ENCODE results near the gene FZR1.

The FZR1 gene

DNA sequence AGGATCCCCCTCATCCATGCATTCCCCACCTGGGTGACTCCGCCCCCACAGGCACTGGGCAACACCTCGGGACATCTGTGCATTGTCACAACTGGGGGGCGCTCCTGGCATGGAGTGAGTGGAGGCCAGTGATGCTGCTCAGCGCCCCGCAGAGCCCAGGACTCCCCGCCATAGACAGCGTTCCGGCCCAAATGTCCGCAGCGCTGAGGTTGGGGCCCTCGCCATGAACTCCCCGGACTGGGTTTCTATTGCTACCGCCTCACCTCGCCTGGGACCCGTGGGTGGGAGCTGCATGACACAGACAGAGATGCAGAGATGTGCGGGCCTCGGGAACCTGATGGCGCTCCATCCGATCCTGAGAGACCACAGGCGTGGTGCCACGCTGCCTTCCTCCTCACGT lies 4.6 kb downstream of the FZR1 start:
- WGBS, 2 donors (ENCODE audit: extremely low coverage in 2 of 2, insufficient read length in 2 of 2, insufficient replicate concordance in 1 of 2), result no CpG with 5 or more reads among the region's 22 CpGs
- peaks cover 23 to 74% of the 10 kb centered on the region in 2 donors for H3K36me3 ChIP-seq (replicated peaks in 1 of 2; ENCODE audit: control insufficient read depth in 2 of 2, insufficient read depth in 2 of 2, low read length in 2 of 2)

DNA sequence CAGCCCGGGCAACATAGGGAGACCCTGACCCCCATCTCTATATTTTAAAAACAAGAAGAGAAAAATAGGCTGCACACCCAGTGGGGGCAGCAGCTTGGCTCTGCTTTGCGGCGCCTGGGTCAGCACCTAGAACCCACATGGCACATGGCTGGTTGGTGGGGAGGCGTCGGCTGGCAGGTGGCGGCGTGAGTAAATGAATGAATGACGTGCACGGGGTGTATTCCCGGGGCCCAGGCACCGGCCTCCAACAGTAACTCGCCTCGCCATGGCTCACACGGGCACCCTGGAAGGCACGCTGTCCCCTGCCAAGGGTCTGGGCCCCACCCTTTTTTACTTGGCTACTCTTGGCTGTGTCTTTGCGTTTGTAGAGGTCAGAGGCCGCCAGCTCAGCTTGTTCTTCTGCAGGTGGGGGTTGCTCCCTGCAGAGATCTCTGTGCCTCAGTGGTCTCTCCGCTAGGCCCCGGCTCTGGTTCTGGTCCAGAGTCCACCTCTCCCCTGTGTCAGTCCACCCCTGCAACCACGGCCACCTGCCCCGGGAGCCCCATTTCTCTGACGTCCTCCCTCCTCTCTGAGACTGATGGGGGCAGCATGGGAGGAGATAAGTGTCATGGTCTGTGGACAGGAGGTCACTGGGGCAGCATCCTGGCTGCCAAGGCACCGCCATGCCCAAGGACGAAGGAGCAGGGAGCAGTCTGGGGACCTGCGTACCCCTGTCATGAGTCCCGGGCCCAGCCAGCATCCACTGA lies 5.6 kb downstream of the FZR1 start:
- Histone ChIP-seq H3K36me3 (replicated peaks in 1 of 2; ENCODE audit: control insufficient read depth in 2 of 2, insufficient read depth in 2 of 2, low read length in 2 of 2) (peaks cover 23 to 82% of the 10 kb centered on the region in 2 donors), H2AK5ac (ENCODE audit: low read depth, low read length) (no peak overlapping the region), H2BK5ac (ENCODE audit: low read length) (peak overlapping the region; percentile 4), H3K4me3 (ENCODE audit: low read length in 2 of 2) (no peak overlapping the region), H3K23ac (ENCODE audit: low read depth, low read length, poor library complexity) (no peak overlapping the region), H2BK15ac (ENCODE audit: low read length) (no peak overlapping the region), H3K27me3 (ENCODE audit: control insufficient read depth in 3 of 3, insufficient read depth in 3 of 3, low read depth in 1 of 3, low read length in 3 of 3) (no peaks in the 10 kb centered on the region), H3K14ac (ENCODE audit: low read length) (no peak overlapping the region), H2BK12ac (ENCODE audit: low read length) (no peak overlapping the region), H3K4ac (ENCODE audit: low read length) (no peak overlapping the region), H3K4me1 (ENCODE audit: control insufficient read depth in 2 of 2, insufficient read depth in 1 of 2, low read depth in 1 of 2, low read length in 2 of 2) (peaks cover 4 to 7% of the 10 kb centered on the region in 2 donors), H3K18ac (ENCODE audit: low read length) (no peak overlapping the region), H4K8ac (ENCODE audit: low read depth, low read length) (no peak overlapping the region), H2BK120ac (ENCODE audit: low read depth, low read length) (no peak overlapping the region), H3K9me3 (replicated peaks in 1 of 2; ENCODE audit: control insufficient read depth in 2 of 2, insufficient read depth in 1 of 2, low read depth in 1 of 2, low read length in 2 of 2) (no peaks in the 10 kb centered on the region), H2AFZ (ENCODE audit: low read length) (no peak overlapping the region), H3K27ac (replicated peaks; ENCODE audit: low read length) (no peak overlapping the region), H4K91ac (ENCODE audit: low read depth, low read length, poor library complexity) (no peak overlapping the region), H3K9ac (ENCODE audit: low read depth, low read length, poor library complexity) (no peak overlapping the region), H3K79me1 (ENCODE audit: low read depth, low read length) (peaks cover 69% of the 10 kb centered on the region), H3K4me2 (ENCODE audit: insufficient read depth, low read length, poor library complexity, severe bottlenecking) (no peak overlapping the region)
- WGBS, 2 donors (ENCODE audit: extremely low coverage in 2 of 2, insufficient read length in 2 of 2, insufficient replicate concordance in 1 of 2), result no CpG with 5 or more reads among the region's 26 CpGs
- DNase-seq (ENCODE audit: low spot score), result no peak

More for the DNA sequence above, 4.6 kb downstream of the FZR1 start:
- H2AFZ ChIP-seq (ENCODE audit: low read length), result no peak overlapping the region
- H3K23ac ChIP-seq (ENCODE audit: low read depth, low read length, poor library complexity), result no peak overlapping the region
- H3K27ac ChIP-seq (replicated peaks; ENCODE audit: low read length), result no peak overlapping the region
- H3K27me3 ChIP-seq (ENCODE audit: control insufficient read depth in 3 of 3, insufficient read depth in 3 of 3, low read depth in 1 of 3, low read length in 3 of 3), result no peaks in the 10 kb centered on the region
- H2BK5ac ChIP-seq (ENCODE audit: low read length), result no peak overlapping the region
- no peak overlapping the region for H4K8ac ChIP-seq (ENCODE audit: low read depth, low read length)
- peak overlapping the region; percentile 56 for H3K14ac ChIP-seq (ENCODE audit: low read length)
- no peak overlapping the region for H3K9ac ChIP-seq (ENCODE audit: low read depth, low read length, poor library complexity)
- no peak overlapping the region for H2BK12ac ChIP-seq (ENCODE audit: low read length)
- H3K9me3 ChIP-seq (replicated peaks in 1 of 2; ENCODE audit: control insufficient read depth in 2 of 2, insufficient read depth in 1 of 2, low read depth in 1 of 2, low read length in 2 of 2), result no peaks in the 10 kb centered on the region
- no peak overlapping the region for H4K91ac ChIP-seq (ENCODE audit: low read depth, low read length, poor library complexity)
- no peak overlapping the region for H3K18ac ChIP-seq (ENCODE audit: low read length)
- H2BK15ac ChIP-seq (ENCODE audit: low read length), result no peak overlapping the region
- H3K4me2 ChIP-seq (ENCODE audit: insufficient read depth, low read length, poor library complexity, severe bottlenecking), result no peak overlapping the region
- no peak overlapping the region for H2BK120ac ChIP-seq (ENCODE audit: low read depth, low read length)
- peaks cover 64% of the 10 kb centered on the region for H3K79me1 ChIP-seq (ENCODE audit: low read depth, low read length)
- no peak for DNase-seq (ENCODE audit: low spot score)
- H2AK5ac ChIP-seq (ENCODE audit: low read depth, low read length), result no peak overlapping the region
- no peak overlapping the region for H3K4ac ChIP-seq (ENCODE audit: low read length)
- H3K4me1 ChIP-seq (ENCODE audit: control insufficient read depth in 2 of 2, insufficient read depth in 1 of 2, low read depth in 1 of 2, low read length in 2 of 2), result peaks cover 5 to 7% of the 10 kb centered on the region in 2 donors
- no peak overlapping the region for H3K4me3 ChIP-seq (ENCODE audit: low read length in 2 of 2)

DNA sequence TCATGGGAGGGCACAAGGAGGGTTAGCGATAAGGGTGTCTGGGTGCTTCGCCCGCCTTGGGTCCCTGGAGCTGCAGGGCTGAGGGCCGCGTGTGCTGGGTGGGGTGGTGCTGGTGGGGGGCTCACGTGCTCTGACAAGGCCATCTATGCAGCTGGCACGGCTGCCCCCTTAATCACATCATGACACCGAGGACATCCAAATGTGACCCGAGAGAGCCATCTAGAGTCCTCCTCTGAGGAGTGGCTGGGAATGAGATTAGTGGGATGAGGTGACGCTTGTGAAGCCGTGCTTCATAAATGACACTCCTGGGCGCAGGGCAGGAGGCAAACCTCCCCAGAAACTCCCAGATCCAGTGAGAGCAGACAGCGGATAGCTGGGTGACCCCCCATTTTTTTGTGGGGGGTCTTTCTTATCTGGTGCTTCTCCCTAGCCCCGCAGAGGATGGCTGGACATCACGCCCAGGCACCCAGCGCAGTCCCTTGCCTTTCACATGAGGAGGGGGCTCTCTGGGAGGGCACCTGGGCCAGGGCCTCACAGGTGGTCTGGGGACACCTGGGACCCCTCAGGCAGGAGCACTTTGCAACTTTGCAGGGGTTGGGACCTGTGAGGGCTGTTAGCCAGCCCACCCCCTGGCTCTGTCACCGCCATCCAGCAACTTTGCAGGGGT lies 6.6 kb downstream of the FZR1 start:
- no peak overlapping the region for H3K14ac ChIP-seq (ENCODE audit: low read length)
- H3K4me1 ChIP-seq (ENCODE audit: control insufficient read depth in 2 of 2, insufficient read depth in 1 of 2, low read depth in 1 of 2, low read length in 2 of 2), result peaks cover under 1% of the 10 kb centered on the region in 2 donors
- H2BK15ac ChIP-seq (ENCODE audit: low read length), result no peak overlapping the region
- no peak overlapping the region for H3K4me3 ChIP-seq (ENCODE audit: low read length in 2 of 2)
- peaks cover 23 to 82% of the 10 kb centered on the region in 2 donors for H3K36me3 ChIP-seq (replicated peaks in 1 of 2; ENCODE audit: control insufficient read depth in 2 of 2, insufficient read depth in 2 of 2, low read length in 2 of 2)
- H3K9me3 ChIP-seq (replicated peaks in 1 of 2; ENCODE audit: control insufficient read depth in 2 of 2, insufficient read depth in 1 of 2, low read depth in 1 of 2, low read length in 2 of 2), result no peaks in the 10 kb centered on the region
- H4K8ac ChIP-seq (ENCODE audit: low read depth, low read length), result no peak overlapping the region
- H3K27ac ChIP-seq (replicated peaks; ENCODE audit: low read length), result no peak overlapping the region
- H3K23ac ChIP-seq (ENCODE audit: low read depth, low read length, poor library complexity), result no peak overlapping the region
- H3K18ac ChIP-seq (ENCODE audit: low read length), result peak overlapping the region; percentile 38
- no peak overlapping the region for H2BK120ac ChIP-seq (ENCODE audit: low read depth, low read length)
- no peak overlapping the region for H3K9ac ChIP-seq (ENCODE audit: low read depth, low read length, poor library complexity)
- H4K91ac ChIP-seq (ENCODE audit: low read depth, low read length, poor library complexity), result no peak overlapping the region
- H3K79me1 ChIP-seq (ENCODE audit: low read depth, low read length), result peaks cover 65% of the 10 kb centered on the region
- H2AK5ac ChIP-seq (ENCODE audit: low read depth, low read length), result no peak overlapping the region
- no peak overlapping the region for H2BK12ac ChIP-seq (ENCODE audit: low read length)
- H3K27me3 ChIP-seq (ENCODE audit: control insufficient read depth in 3 of 3, insufficient read depth in 3 of 3, low read depth in 1 of 3, low read length in 3 of 3), result no peaks in the 10 kb centered on the region
- WGBS, 2 donors (ENCODE audit: extremely low coverage in 2 of 2, insufficient read length in 2 of 2, insufficient replicate concordance in 1 of 2), result no CpG with 5 or more reads among the region's 17 CpGs
- no peak for DNase-seq (ENCODE audit: low spot score)
- no peak overlapping the region for H3K4me2 ChIP-seq (ENCODE audit: insufficient read depth, low read length, poor library complexity, severe bottlenecking)
- no peak overlapping the region for H3K4ac ChIP-seq (ENCODE audit: low read length)
- H2BK5ac ChIP-seq (ENCODE audit: low read length), result no peak overlapping the region
- no peak overlapping the region for H2AFZ ChIP-seq (ENCODE audit: low read length)
